GM12873 (cell line): ENCODE results near the gene BTBD9.

Experiments
- TF ChIP-seq, protein P1 (sequence below): IDR thresholded peaks from 2 replicates; pipeline ENCODE4 v1.5.1; 2012; ENCODE audit warnings: low read depth, mild to moderate bottlenecking, moderate library complexity, low read length, control low read depth; ENCODE audit not compliant: insufficient read depth; ENCODE audit errors: missing control alignments

The BTBD9 gene

DNA sequence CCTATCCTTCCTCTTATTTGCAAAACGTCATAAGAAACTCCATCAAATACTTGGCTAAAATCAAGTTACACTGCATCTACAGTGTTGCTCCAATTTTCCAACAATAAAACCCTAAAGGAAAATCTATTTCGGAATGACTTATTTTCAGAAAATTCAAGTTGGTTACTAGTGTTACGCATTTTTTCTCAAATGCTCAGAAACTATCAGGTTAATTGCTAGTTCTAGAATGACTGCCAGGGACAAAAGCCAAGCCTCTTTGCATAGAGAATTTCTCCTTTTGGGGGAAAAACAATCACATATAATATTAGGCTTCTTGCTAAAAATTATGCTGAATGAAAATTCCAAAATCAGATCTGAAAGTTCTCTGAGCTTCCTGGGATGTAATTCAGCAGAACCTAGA, 210.2 kb downstream of the BTBD9 start:
- TF ChIP-seq, protein P1, sequence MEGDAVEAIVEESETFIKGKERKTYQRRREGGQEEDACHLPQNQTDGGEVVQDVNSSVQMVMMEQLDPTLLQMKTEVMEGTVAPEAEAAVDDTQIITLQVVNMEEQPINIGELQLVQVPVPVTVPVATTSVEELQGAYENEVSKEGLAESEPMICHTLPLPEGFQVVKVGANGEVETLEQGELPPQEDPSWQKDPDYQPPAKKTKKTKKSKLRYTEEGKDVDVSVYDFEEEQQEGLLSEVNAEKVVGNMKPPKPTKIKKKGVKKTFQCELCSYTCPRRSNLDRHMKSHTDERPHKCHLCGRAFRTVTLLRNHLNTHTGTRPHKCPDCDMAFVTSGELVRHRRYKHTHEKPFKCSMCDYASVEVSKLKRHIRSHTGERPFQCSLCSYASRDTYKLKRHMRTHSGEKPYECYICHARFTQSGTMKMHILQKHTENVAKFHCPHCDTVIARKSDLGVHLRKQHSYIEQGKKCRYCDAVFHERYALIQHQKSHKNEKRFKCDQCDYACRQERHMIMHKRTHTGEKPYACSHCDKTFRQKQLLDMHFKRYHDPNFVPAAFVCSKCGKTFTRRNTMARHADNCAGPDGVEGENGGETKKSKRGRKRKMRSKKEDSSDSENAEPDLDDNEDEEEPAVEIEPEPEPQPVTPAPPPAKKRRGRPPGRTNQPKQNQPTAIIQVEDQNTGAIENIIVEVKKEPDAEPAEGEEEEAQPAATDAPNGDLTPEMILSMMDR, result no peak

DNA sequence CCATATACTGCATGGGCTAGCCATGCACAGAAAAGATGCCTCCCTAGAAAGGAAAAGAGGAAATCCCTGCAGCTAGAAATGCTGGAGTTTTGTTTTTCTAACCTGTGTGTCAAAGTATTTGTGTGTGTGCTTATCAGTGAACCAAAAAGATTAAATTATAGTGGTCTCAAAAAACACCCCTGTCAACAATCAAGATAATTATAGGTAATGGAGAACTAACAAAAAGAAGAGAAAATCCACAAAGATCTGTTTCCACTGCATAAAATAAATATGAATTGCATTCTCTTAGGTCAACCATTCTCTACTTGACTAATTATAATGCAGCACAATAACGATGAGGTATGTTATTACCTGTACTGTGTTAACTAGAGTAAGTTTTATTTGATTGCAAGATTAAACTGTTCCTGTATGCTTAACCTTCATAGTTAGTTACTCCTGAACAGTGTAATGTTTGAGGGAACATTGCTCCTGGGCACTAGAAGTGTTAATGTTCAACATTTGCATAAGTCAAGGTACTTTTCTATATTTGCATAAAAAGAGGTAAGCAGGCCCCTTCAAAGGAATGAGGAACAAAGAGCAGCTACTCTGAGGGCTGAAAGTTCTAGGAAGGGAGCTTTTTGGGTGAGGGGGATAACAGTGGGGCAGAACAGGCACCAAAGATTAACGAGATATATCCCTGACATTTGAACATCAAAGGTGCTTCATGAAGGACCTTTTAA, 212.1 kb downstream of the BTBD9 start:
- TF ChIP-seq, protein P1, result no peak

DNA sequence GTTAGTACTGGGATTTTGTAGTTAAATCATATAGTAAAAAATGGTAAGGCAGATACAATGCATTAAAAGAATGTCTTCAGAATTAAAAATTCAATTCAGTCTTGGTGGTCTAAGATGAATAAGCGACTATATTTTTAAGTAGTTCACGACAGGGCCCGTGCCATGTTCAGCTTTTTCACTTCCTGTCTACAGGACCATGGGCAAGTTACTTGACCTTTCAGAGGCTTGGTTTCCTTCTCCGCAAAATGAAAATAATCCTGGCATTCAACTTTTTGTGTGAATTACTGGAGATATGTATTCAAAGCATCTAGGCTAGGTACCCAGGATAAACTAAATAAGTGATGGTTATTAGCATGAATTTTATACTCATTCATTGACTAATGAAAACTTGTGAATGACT, 216.0 kb downstream of the BTBD9 start:
- TF ChIP-seq, protein P1, result no peak

DNA sequence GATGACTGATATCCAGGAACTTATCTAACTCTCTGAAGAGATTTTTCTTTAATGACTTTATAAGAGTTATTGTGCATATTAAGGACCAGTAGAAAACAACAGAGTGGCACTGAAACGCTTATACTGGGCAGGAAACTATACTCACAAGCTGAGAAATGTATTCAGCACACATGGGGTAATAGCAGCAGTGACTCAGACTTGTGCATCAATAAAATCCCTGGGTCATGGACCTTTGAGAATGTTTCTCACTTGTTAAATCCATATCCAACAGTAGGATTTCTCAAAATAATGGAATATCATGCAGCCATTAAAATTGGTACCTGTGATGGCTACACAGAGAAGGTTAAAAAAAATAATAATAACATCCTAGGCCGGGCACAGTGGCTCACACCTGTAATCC, 219.5 kb downstream of the BTBD9 start:
- TF ChIP-seq, protein P1, result no peak

DNA sequence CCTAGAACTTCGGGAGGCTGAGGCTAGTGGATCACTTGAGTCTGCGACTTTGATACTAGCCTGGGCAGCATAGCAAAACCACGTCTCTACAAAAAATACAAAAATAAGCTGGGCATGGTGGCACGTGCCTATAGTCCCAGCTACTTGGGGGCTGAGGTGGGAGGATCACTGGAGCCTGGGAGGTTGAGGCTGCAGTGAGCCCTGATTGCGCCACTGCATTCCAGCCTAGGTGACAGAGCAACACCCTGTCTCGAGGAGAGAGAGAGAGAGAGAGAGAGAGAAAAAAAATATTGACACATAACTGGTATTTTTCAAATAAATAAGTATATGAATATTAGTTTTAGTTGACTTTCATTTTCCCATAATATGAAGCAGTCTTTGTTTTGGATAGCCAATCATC, 222.2 kb downstream of the BTBD9 start:
- TF ChIP-seq, protein P1, result no peak

DNA sequence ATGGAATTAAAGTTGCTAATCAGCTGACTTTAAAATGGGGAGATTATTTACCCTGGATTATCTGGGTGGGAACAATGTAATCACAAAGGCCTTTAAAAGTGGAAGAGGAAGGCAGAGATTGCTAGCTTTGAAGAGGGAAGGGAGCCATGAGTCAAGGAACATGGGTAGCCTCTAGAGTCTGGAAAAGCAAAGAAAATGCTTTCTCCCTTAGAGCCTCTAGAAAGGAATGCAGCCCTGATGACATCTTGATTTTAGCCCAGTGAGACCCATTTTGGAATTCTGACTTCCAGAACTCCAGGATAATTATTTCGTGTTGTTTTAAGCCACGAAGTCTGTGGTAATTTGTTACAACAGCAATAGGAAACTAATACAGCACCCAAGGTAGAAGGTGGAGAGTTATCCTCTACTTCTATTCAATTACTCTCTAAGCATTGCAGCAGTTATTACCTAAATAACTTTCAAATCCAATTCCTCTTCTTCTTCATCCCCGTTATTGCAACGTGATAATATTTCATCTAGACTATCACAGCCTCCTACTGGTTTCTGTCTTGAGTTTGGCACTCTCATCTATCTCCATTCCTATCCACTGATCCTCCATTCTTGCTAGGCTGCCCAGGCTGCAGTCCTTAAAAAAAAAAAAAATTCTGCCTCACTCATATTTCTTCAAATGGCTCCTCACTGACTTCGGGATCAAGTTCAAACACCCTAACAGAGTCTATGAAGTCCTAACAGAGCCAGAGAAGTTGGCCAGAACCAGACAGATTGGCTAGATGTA, 224.3 kb downstream of the BTBD9 start:
- TF ChIP-seq, protein P1, result no peak

DNA sequence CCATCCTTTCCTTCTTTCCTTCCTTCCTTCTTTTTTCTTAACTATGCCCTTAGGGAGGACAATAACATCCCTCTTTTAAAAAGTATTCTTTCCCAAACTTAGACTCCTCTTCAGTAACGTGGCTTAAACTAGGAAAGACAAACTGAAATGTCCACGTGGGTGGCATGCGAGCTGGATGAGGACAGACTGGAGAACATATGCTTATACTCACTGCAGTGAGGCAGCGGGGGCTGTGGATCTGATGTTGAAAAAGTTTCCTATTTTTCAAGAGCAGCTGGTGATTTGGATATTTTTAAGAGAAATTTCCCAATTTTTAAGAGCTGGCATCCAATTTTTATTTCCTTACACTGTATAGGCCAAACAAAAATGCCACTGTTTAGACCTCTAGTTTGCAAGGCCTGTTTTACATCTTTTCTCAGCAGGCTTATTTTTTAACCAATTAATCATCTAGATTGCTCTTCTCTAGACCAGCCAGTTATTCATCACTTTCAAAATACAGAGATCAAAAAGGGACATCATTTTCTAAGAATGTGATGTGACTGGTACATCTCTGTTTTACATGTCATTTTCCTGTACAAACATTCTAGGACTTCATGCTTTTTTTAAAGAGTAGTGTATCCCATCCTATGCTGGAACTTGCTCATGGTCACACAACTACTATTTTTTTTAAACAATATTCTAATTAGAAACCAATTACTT, 226.5 kb downstream of the BTBD9 start:
- TF ChIP-seq, protein P1, result no peak
